ENCODE measurements around the gene IFIT1.
"Not testable (repeated sequence)": the region's sequence is repeated elsewhere in the genome, so short reads cannot be mapped to it uniquely, and the experiment has no call there.

Gene IFIT1

DNA sequence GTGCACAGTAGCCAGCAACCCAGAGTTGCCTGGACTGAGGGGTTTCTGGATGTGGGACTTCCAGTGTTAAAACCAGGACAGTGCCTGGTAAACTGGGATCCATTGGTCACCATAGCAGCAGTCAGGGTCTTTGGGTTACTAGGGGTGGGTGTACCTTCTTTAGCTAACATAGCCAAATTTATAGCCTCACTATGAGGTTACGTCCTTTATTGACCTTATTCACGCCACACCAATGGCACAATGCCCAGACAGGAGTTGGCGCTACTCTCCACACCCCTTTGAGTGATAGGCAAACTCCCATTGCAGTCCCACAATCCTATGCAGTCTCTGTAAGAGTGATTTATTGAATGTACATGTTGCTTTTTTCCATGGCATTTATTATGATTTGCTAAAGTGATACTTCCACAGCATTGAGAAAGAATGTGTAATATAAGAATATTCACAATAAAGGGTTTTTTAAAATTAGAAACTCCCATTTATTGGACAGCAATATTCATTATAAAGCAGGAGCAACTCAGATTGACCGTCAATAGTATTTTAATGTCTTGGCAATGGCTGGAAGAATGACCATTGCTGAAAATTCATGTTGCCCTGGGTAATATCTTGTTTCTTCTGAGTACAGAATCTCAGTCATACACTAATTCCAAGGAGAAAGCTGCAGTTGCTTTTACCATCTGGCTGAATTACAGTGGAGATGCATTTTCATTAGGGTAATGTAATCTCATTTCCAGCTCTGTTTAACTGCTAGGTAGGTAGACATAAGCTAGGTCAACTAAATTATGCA is 48.0 kb downstream of the IFIT1 start:
- H3K9me3 ChIP-seq (ENCODE audit: control insufficient read depth in 2 of 2, low read length in 2 of 2), result peaks cover 0 to 6% of the 10 kb centered on the region in 2 donors
- H3K4me1 ChIP-seq (ENCODE audit: control insufficient read depth, insufficient read depth, low read length), result no peaks in the 10 kb centered on the region
- H3K27ac ChIP-seq (ENCODE audit: low read length), result no peak overlapping the region
- H3K9ac ChIP-seq (ENCODE audit: low read length in 2 of 2), result no peak overlapping the region
- H3K27me3 ChIP-seq (ENCODE audit: control insufficient read depth in 1 of 2, insufficient read depth in 2 of 2, low read length in 2 of 2), result no peaks in the 10 kb centered on the region
- H3K4me3 ChIP-seq (ENCODE audit: low read length in 2 of 2), result no peak overlapping the region
- no peaks in the 10 kb centered on the region for H3K36me3 ChIP-seq (ENCODE audit: control insufficient read depth in 2 of 2, insufficient read depth in 2 of 2, low read length in 2 of 2)

DNA sequence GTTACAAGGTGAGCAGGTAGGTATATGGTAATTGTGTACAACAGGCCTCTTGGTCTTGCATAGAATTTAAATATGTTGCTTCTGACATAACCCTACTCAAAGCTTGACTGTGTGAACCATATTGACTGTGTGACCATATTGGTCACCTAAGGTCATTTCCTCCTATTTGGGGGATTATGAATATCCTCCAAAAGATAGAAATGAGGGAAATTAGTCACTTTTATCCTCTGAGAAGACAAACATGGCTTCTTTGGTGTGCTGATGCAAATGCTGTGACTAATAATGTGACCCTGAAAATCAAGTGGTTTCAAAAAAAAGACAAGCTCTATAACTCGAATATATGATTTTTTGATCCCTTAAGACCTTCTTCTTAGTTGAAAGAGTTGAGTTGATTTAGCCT is 49.9 kb downstream of the IFIT1 start:
- Histone ChIP-seq H3K36me3 (ENCODE audit: control insufficient read depth in 2 of 2, insufficient read depth in 2 of 2, low read length in 2 of 2) (no peaks in the 10 kb centered on the region), H3K27me3 (ENCODE audit: control insufficient read depth in 1 of 2, insufficient read depth in 2 of 2, low read length in 2 of 2) (no peaks in the 10 kb centered on the region), H3K4me3 (ENCODE audit: low read length in 2 of 2) (no peak overlapping the region), H3K4me1 (ENCODE audit: control insufficient read depth, insufficient read depth, low read length) (no peaks in the 10 kb centered on the region), H3K27ac (ENCODE audit: low read length) (no peak overlapping the region), H3K9me3 (ENCODE audit: control insufficient read depth in 2 of 2, low read length in 2 of 2) (peaks cover 0 to 6% of the 10 kb centered on the region in 2 donors), H3K9ac (ENCODE audit: low read length in 2 of 2) (no peak overlapping the region)

DNA sequence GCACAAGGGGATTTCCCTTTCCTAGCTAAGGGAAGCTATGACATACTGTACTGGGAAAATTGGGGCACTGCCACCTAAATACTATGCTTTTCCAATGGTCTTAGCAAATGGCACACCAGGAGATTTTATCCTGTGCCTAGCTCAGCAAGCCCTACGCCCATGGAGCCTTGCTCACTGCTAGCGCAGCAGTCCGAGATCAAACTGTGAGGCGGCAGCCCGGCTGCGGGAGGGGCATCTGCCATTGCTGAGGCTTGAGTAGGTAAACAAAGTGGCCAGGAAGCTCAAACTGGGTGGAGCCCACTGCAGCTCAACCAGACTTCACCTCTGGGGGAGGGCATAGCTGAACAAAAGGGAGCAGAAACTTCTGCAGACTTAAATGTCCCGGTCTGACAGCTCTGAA is 52.4 kb downstream of the IFIT1 start:
- not testable (repeated sequence) for H3K27ac ChIP-seq (ENCODE audit: low read length); H3K4me1 ChIP-seq (ENCODE audit: control insufficient read depth, insufficient read depth, low read length); H3K9me3 ChIP-seq (ENCODE audit: control insufficient read depth in 2 of 2, low read length in 2 of 2)

DNA sequence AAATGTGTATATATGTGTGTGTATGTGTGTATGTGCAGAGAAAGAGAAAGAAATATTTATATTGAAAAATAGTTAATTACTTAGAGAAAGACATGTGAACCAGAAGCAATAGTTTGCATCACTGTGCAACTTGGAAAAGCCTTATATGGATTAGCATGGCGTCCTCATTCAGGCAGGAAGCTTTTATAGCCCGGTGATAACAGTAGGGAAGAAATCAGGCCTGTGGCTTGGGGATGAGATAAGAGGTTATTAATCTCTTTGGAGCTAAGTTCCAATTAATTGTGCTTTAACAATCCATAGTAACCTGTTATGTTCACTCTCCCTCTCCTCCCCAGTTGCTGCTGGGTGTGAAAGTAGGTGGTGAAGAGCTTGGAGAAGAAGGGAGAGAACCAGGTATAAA is 58.5 kb downstream of the IFIT1 start:
- no peaks in the 10 kb centered on the region for H3K36me3 ChIP-seq (ENCODE audit: control insufficient read depth in 2 of 2, insufficient read depth in 2 of 2, low read length in 2 of 2)
- H3K27ac ChIP-seq (ENCODE audit: low read length), result no peak overlapping the region
- no peaks in the 10 kb centered on the region for H3K27me3 ChIP-seq (ENCODE audit: control insufficient read depth in 1 of 2, insufficient read depth in 2 of 2, low read length in 2 of 2)
- H3K9me3 ChIP-seq (ENCODE audit: control insufficient read depth in 2 of 2, low read length in 2 of 2), result no peaks in the 10 kb centered on the region
- H3K9ac ChIP-seq (ENCODE audit: low read length in 2 of 2), result no peak overlapping the region
- H3K4me1 ChIP-seq (ENCODE audit: control insufficient read depth, insufficient read depth, low read length), result no peaks in the 10 kb centered on the region
- H3K4me3 ChIP-seq (ENCODE audit: low read length in 2 of 2), result no peak overlapping the region

More for the DNA sequence above, 52.4 kb downstream of the IFIT1 start:
- not testable (repeated sequence) for H3K36me3 ChIP-seq (ENCODE audit: control insufficient read depth in 2 of 2, insufficient read depth in 2 of 2, low read length in 2 of 2); H3K27me3 ChIP-seq (ENCODE audit: control insufficient read depth in 1 of 2, insufficient read depth in 2 of 2, low read length in 2 of 2); H3K4me3 ChIP-seq (ENCODE audit: low read length in 2 of 2); H3K9ac ChIP-seq (ENCODE audit: low read length in 2 of 2)

DNA sequence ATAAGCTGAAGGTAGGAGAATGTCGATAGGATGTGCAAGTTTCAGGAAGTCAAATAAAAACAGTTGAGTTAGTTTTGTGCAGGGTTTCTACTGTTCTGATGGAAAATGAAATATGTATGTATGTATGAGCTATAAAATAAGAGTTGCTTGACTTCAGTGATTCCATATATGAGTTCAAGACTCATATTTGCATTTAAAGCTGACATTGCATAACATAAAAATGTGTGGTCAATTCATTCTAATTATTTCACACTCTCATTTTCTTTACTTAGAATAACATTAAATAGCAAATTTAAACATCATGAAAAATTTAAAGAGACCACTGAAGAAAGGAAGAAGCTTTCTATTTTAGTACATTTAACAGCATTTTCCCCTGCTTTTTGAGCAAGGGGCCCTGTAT is 59.8 kb downstream of the IFIT1 start:
- Histone ChIP-seq H3K27ac (ENCODE audit: low read length) (no peak overlapping the region), H3K27me3 (ENCODE audit: control insufficient read depth in 1 of 2, insufficient read depth in 2 of 2, low read length in 2 of 2) (no peaks in the 10 kb centered on the region), H3K9ac (ENCODE audit: low read length in 2 of 2) (no peak overlapping the region), H3K36me3 (ENCODE audit: control insufficient read depth in 2 of 2, insufficient read depth in 2 of 2, low read length in 2 of 2) (no peaks in the 10 kb centered on the region), H3K9me3 (ENCODE audit: control insufficient read depth in 2 of 2, low read length in 2 of 2) (no peaks in the 10 kb centered on the region), H3K4me1 (ENCODE audit: control insufficient read depth, insufficient read depth, low read length) (no peaks in the 10 kb centered on the region), H3K4me3 (ENCODE audit: low read length in 2 of 2) (no peak overlapping the region)

DNA sequence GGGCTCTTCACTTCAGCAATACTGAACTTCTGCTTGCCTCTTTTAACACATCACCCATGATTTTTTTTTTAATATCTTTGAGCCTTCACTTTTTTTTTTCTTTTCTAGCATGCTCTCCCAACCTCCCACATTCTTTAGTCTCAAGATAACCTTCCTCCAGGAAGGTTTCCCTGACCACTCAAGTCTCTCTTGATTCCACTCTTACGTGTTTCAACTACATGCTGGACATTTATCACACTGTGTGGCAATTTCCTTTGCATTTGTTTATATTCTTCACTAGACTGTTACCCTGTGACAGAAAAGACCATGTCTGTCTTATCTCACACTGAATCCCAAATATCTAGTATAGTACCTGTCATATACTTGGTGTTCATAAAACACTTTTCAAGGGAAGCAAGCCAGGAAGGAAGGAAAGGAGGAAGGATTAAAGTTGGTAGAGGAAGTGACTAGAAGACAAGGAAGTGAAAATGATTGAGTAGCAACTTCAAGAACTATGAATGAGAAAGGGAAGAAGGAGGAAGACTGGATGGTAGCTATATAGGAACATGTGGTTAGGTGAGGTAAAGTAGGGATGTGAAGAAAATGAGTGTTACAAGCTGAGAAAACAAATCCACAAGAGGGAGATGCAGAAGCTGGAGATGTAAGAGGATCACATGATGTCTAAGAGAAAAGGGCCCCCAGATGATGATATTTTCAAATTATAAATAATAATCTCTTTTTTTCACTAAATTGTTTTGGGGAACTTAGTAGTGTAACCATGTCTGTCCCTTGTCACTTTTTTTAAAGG is 62.3 kb downstream of the IFIT1 start:
- H3K9ac ChIP-seq (ENCODE audit: low read length in 2 of 2), result no peak overlapping the region
- no peaks in the 10 kb centered on the region for H3K4me1 ChIP-seq (ENCODE audit: control insufficient read depth, insufficient read depth, low read length)
- no peak overlapping the region for H3K4me3 ChIP-seq (ENCODE audit: low read length in 2 of 2)
- H3K36me3 ChIP-seq (ENCODE audit: control insufficient read depth in 2 of 2, insufficient read depth in 2 of 2, low read length in 2 of 2), result no peaks in the 10 kb centered on the region
- no peak overlapping the region for H3K27ac ChIP-seq (ENCODE audit: low read length)
- no peaks in the 10 kb centered on the region for H3K27me3 ChIP-seq (ENCODE audit: control insufficient read depth in 1 of 2, insufficient read depth in 2 of 2, low read length in 2 of 2)
- H3K9me3 ChIP-seq (ENCODE audit: control insufficient read depth in 2 of 2, low read length in 2 of 2), result no peaks in the 10 kb centered on the region
